ENCODE results near the gene TMC8.
"Not testable (repeated sequence)": the region's sequence is repeated elsewhere in the genome, so short reads cannot be mapped to it uniquely, and the experiment has no call there.

Gene TMC8

GRCh38 chr17:78110363-78111015 is 20.1 kb upstream of the TMC8 start:
- DNase-seq = no peak

- DNase-seq = no peak
Observed at GRCh38 chr17:78111016-78111726, 19.4 kb upstream of the TMC8 start.

- DNase-seq = no peak
Observed at GRCh38 chr17:78111727-78112517, 18.6 kb upstream of the TMC8 start.

GRCh38 chr17:78112518-78113471 is 17.8 kb upstream of the TMC8 start:
- peak; percentile 93 for DNase-seq

- DNase-seq = no peak
Observed at GRCh38 chr17:78113804-78114785, 16.5 kb upstream of the TMC8 start.

GRCh38 chr17:78114831-78115723 is 15.5 kb upstream of the TMC8 start:
- DNase-seq = no peak

- DNase-seq = not testable (repeated sequence)
Observed at GRCh38 chr17:78115803-78116202, 14.8 kb upstream of the TMC8 start.

- DNase-seq = no peak
Observed at GRCh38 chr17:78116411-78116810, 14.2 kb upstream of the TMC8 start.

GRCh38 chr17:78117027-78117981 is 13.3 kb upstream of the TMC8 start:
- DNase-seq = no peak

- no peak for DNase-seq
Observed at GRCh38 chr17:78118801-78119241, 11.8 kb upstream of the TMC8 start.

- no peak for DNase-seq
Observed at GRCh38 chr17:78120537-78120936, 10.0 kb upstream of the TMC8 start.

GRCh38 chr17:78120971-78121800 is 9.4 kb upstream of the TMC8 start:
- DNase-seq = no peak

- no peak for DNase-seq
Observed at GRCh38 chr17:78121801-78122215, 8.8 kb upstream of the TMC8 start.

GRCh38 chr17:78122216-78122930 is 8.2 kb upstream of the TMC8 start:
- no peak for DNase-seq

- DNase-seq = no peak
Observed at GRCh38 chr17:78122931-78123249, 7.7 kb upstream of the TMC8 start.

- DNase-seq = no peak
Observed at GRCh38 chr17:78123258-78123929, 7.2 kb upstream of the TMC8 start.

Data from islet precursor cell (in vitro differentiated cells).